G401.6 (cell line): ENCODE data around the gene APP.
"Not testable (repeated sequence)": the region's sequence is repeated elsewhere in the genome, so short reads cannot be mapped to it uniquely, and the experiment has no call there.

Source experiments
- FAIRE-seq: peaks from 2 replicates; lab custom pipeline; 2012; peaks lifted over from hg19 to GRCh38; lab: Jason Lieb, UNC

APP gene

DNA sequence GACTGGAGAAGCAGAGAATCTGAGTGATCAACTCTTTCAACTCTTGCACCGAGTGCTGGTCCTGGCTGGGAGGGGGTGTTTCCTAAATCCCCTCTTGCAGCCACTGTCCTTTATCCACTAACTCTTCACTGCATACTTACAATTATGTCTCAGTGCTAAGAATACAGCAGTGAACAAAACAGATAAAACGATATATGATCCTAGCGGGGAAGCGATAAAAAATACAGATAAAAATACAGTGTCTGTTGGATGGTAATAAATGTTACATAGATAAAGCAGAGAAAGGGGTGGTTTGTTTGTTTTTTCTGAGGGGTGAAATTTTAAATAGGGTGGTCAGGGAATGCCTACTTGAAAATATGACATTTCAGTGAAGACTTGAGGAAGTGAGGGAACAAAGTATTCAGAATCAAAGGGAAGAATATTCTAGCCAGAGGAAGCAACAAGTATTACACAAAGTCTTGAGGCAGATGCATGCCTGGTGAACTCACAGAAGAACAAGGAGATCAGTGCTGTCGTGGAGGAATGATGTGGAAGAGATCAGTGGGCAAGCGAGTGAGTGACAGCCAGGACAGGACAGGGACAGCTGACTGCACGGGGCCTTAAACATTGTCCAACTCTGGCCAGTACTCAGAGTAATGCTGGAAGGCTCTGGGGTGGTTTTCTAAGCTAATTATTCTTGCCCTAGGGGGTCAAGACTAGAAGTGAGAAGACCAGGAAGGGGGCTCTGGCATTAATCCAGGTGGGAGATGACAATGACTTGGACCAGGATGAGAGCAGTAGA is 110.0 kb downstream of the APP start:
- no peak for FAIRE-seq

- FAIRE-seq: no peak
These were observed 112.9 kb downstream of the APP start for GRCh38 chr21:26057477-26058170.

DNA sequence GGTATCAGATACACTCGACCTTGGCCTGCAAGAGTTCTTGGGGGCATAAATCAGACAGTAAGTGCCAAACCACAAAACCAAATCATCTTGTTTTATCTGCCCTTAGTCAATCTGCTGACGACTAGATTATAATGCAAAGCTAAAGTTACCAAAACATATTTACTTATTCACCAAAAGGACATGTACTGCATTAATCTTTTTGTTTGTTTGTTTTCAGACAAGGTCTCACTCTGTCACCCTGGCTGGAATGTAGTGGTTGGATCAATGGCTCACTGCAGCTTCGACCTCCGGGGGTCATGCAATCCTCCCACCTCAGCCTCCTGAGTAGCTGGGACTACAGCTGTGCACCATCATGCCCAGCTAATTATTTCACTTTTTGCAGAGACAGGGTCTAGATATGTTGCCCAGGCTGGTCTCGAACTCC is 114.7 kb downstream of the APP start:
- FAIRE-seq: no peak

DNA sequence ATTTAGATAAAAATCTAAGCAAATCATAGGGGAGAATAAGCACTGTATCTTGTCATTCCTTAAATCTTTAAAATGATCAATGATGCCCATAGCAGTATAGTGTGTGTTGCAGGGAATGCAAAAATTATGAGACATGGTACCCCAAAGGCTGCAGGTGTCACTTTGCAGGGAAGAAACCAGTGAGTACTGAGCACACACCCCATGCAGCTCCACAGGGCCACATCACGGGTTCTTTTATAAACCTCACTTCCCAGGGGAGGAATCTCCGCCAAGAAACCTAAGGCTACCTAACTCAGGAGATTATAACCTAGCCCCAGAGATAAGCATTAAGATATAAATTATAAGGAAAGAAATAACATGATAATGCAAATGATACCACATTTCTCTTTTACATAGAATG is 115.6 kb downstream of the APP start:
- FAIRE-seq: no peak

DNA sequence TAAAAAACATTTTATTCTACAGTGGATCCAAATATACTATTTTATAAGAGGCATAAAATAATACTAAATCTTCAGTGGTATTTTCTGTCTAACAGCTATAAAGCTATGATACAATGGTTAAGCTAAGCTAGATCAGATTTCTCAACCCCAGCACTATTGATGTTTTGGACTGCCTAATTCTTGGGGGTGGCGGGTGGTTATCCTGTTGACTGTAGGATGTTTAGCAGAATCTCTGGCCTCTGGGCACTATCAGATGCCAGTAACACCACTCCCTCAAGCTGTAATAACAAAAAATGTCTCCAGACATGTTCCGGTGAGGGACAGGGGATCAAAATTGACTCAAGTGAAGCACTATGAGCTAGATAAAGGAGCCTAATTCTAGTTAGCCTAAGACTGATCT is 118.5 kb downstream of the APP start:
- FAIRE-seq: no peak

- FAIRE-seq: no peak
These were observed 119.7 kb downstream of the APP start for GRCh38 chr21:26050857-26051256.

- no peak for FAIRE-seq
These were observed 120.8 kb downstream of the APP start for GRCh38 chr21:26049803-26050202.

DNA sequence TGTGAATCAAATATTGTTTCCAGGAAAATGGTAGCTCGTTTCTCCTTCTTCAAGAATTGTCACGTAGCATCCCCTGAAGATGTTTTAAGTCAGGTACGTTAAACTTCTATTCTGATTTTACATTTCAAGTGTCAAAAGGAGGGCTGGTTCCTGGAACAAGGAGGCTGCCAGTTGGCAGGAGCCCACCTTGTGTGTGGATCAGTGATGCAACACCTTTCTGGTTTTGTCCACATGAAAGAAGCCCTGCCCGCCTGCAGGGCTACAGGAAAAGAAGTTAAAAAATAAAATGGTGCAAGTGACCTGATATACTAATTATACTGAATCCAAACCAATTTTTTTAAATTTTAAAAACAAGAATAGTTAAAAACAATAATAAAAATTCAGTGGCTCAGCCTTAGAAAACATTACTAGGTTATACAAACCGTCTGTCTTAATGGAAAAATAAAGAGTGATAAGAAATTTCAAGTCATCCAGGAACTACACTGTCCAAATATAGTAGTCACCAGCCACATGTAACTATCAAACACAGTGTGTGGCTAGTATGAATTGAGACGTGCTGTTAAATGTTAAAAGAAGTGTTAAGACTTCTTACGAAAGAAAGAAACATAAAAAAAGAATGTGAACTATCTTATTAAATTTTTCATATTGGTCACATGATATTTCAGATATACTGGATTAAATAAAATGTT is 123.1 kb downstream of the APP start:
- FAIRE-seq: no peak

DNA sequence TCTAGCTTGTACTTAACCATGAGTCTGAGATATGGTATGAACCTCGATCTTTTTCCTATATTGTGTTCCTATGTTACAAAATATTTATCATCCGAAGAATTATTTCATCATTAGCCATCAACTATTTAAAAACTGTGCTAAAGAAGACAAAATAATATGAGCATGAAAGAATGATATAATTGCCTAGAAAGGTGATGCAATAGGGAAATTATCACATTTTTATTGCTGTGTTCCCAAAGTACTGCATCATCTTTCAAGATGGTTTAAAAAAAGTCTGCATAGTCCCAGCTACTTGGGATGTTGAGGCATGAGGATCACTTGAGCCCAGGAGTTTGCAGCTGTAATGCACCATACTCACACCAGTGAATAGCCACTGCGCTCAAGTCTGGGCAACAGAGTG is 126.7 kb downstream of the APP start:
- no peak for FAIRE-seq

GRCh38 chr21:26042181-26042876 is 128.2 kb downstream of the APP start:
- FAIRE-seq: no peak

- no peak for FAIRE-seq
These were observed 129.0 kb downstream of the APP start for GRCh38 chr21:26041431-26042180.

GRCh38 chr21:26036916-26037315 is 133.7 kb downstream of the APP start:
- no peak for FAIRE-seq

DNA sequence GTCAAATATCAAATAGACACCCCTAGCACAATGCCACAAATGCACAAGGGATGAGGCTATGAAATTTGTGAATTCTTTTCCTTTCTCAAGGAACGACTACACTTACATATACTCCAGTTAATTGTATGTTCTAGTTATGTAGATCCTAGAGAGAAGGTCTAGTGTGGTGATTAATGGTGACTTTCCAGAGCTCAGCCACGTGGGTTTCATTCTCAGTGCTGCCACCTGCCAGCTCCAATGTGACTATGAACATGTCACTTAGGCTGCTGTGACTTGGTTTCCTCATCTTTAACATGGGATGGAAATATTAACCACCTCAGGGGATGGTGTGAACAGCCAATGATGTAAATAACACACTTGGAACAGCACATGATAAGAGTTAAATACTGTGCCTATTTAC is 138.3 kb downstream of the APP start:
- FAIRE-seq: no peak

DNA sequence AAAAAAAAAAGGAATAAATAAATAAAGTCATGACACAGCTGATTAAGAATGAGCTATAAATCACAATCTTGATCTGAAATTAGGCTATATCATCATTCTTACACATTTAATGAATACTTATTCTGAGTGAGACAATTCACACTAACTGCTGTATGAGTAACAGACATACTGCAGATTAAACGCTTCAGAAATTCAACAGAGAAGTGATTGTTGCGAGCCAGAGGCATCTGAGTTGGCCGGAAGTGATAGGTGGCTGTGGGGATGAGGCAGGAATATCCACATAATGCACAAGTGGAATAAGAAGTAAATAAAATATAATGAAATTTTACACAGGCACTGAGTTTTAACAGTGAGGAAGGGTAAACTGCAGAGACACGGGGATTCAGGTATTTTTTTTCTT is 142.4 kb downstream of the APP start:
- no peak for FAIRE-seq

GRCh38 chr21:26027696-26028095 is 142.9 kb downstream of the APP start:
- FAIRE-seq: no peak

DNA sequence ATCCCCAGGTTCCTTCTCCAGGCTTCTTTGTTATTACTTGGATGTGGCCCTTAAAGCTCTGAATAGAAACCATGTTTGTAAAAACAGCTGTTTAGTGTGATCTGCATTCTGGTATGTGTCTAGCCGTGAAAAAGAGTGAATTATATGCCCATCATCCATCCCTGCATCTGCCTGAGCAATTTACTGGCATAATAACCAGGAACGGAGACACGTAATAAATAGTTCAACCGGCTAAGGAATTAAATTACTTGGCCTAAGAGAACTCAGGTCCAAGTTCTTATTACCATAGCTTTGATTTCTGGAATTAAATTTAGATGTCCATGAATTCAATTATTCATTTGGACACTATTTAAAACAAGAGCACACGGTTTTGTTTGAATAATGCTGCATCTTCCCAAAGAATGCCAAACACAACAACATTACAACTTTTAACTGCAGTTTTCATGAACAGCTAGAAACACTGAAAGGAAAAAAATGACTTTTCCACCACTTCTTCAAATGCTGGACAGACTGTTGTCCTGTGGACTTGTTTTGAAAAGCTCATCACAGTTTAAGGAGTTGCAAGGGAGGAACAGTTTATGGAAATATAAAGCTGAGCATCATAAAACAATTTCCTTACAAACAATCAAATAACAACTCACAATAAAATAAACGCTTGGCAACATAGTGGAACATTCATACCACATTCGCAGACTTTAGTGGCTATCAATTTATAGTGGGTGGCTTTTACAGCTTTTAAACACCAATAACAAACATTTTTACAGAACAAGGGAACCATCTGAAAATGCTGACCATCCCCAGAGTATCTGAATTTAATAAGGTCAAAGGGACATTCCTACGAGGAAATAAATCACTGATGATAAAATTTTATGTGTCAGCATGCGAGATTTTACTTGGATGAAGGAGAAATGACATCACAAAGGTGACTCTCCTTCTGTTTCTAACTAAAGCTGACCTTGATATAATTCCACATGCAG is 144.7 kb downstream of the APP start:
- no peak for FAIRE-seq

- FAIRE-seq: not testable (repeated sequence)
These were observed 147.2 kb downstream of the APP start for GRCh38 chr21:26023406-26023805.

- not testable (repeated sequence) for FAIRE-seq
These were observed 147.8 kb downstream of the APP start for GRCh38 chr21:26022598-26023337.

DNA sequence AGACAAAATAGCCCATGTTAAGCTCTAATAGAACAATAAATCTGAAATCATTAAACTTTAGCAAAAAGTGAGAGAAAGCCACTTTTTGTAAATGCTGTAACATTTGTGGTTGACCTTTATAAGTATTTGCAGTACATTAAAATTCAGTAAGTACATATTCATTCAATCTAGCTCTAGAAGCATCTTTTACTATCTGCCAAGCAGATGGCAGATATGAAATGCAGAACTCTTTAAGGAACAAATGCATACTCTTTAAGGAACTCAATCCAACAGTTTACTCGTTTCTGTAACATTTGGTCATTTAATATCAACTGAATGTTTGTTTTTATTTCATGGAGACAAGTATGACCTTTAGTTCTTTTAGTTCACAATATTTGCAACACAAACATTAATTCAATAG is 150.1 kb downstream of the APP start:
- FAIRE-seq: no peak

- FAIRE-seq: no peak
These were observed 150.5 kb downstream of the APP start for GRCh38 chr21:26020081-26020480.
